Measurements from ENCODE around the gene RBM20. TPM values are rescaled to one million over a fixed set of nuclear protein-coding genes. Genes with fewer than 3 reads are reported as not detected.

Gene RBM20
- total RNA-seq, 1 experiment from 2014 or later: 0.11 TPM

DNA sequence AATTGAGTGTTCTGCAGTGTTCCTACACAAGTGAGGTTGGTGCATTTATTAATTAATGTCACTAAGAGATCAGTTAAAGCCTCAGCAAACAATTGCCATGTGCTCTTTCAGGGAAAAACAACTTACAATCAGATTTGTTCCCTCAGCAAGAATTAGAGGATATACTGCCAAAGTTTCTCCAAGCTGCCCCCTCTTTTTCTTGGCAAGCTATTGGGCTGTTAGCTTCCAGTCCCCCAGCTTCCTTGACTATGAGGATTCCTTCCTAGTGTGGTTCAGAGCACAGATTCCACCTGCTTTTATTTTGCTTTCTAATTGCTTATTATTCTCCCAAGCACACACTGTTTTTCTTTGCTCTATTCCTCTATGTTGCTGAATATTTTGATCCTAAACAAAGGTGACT lies 112.7 kb downstream of the RBM20 start:
- H3K4me1 ChIP-seq (replicated peaks; ENCODE audit: insufficient read depth): no peaks in the 10 kb centered on the region
- no peak for DNase-seq
- no peaks in the 10 kb centered on the region for H3K27me3 ChIP-seq (ENCODE audit: insufficient read depth, low read depth)
- no peak overlapping the region for H3K4me3 ChIP-seq
- H3K9me2 ChIP-seq (ENCODE audit: insufficient read depth): no peaks in the 10 kb centered on the region
- H3K27ac ChIP-seq: no peak overlapping the region
- no peak overlapping the region for H2AFZ ChIP-seq
- no peak for TF ChIP-seq EZH2 (IDR thresholded peaks at IDR 0.05; ENCODE audit: low read depth)
- TF ChIP-seq, protein P1, sequence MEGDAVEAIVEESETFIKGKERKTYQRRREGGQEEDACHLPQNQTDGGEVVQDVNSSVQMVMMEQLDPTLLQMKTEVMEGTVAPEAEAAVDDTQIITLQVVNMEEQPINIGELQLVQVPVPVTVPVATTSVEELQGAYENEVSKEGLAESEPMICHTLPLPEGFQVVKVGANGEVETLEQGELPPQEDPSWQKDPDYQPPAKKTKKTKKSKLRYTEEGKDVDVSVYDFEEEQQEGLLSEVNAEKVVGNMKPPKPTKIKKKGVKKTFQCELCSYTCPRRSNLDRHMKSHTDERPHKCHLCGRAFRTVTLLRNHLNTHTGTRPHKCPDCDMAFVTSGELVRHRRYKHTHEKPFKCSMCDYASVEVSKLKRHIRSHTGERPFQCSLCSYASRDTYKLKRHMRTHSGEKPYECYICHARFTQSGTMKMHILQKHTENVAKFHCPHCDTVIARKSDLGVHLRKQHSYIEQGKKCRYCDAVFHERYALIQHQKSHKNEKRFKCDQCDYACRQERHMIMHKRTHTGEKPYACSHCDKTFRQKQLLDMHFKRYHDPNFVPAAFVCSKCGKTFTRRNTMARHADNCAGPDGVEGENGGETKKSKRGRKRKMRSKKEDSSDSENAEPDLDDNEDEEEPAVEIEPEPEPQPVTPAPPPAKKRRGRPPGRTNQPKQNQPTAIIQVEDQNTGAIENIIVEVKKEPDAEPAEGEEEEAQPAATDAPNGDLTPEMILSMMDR (conservative IDR thresholded peaks at IDR 0.05): no peak
- no TSS peak for BruUV-seq (replicated peaks)
- CTCF ChIA-PET: no interaction called here
- intact Hi-C loops (cut with micrococcal nuclease; ENCODE audit: unreplicated experiment): no loop called here
- H3K36me3 ChIP-seq (ENCODE audit: low read depth): no peaks in the 10 kb centered on the region
- H3K79me2 ChIP-seq (ENCODE audit: low read depth): no peaks in the 10 kb centered on the region
- POLR2A ChIA-PET (ENCODE audit: unreplicated experiment): interaction anchor here (0.7 kb wide), 1 partner anchor 162 kb away, joined by 4 read pairs; no protein-coding TSS in a partner anchor
- no peak overlapping the region for H3K4me2 ChIP-seq
- H3K9me3 ChIP-seq (ENCODE audit: insufficient read depth, low read depth): no peaks in the 10 kb centered on the region
- H4K20me1 ChIP-seq (ENCODE audit: insufficient read depth): no peaks in the 10 kb centered on the region
- no peaks in the 10 kb centered on the region for H3F3A ChIP-seq (ENCODE audit: insufficient read depth, low read depth)

DNA sequence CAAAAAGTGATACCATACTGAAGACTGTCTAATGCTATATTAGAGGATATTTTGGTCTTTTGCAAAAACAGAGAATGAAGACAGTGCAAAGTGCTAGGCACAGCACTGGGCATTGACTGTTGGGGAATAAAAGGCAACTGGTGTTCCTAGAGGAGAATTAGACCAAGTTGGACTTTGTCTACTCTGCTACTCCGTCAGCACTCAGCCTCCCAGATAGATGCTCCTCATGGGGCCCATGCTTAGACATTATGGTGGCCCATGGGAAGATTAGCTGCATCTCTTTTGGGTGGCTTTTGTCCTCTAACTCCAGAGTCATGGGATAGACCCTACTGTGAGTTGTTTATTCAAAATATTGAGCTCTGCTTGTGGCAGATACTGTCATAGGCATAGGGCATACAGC lies 113.5 kb downstream of the RBM20 start:
- BruUV-seq (replicated peaks): no TSS peak
- Histone ChIP-seq H3K79me2 (ENCODE audit: low read depth) (no peaks in the 10 kb centered on the region), H3K4me2 (no peak overlapping the region), H3K4me1 (replicated peaks; ENCODE audit: insufficient read depth) (no peaks in the 10 kb centered on the region), H3K9me3 (ENCODE audit: insufficient read depth, low read depth) (no peaks in the 10 kb centered on the region), H3F3A (ENCODE audit: insufficient read depth, low read depth) (no peaks in the 10 kb centered on the region), H2AFZ (no peak overlapping the region), H3K27me3 (ENCODE audit: insufficient read depth, low read depth) (no peaks in the 10 kb centered on the region), H3K36me3 (ENCODE audit: low read depth) (no peaks in the 10 kb centered on the region), H3K27ac (no peak overlapping the region), H3K9me2 (ENCODE audit: insufficient read depth) (no peaks in the 10 kb centered on the region), H4K20me1 (ENCODE audit: insufficient read depth) (no peaks in the 10 kb centered on the region), H3K4me3 (no peak overlapping the region)
- no peak for DNase-seq
- POLR2A ChIA-PET (ENCODE audit: unreplicated experiment): no interaction called here
- TF ChIP-seq, protein P1 (conservative IDR thresholded peaks at IDR 0.05): no peak
- no peak for TF ChIP-seq EZH2 (IDR thresholded peaks at IDR 0.05; ENCODE audit: low read depth)
- CTCF ChIA-PET: no interaction called here
- intact Hi-C loops (cut with micrococcal nuclease; ENCODE audit: unreplicated experiment): no loop called here

DNA sequence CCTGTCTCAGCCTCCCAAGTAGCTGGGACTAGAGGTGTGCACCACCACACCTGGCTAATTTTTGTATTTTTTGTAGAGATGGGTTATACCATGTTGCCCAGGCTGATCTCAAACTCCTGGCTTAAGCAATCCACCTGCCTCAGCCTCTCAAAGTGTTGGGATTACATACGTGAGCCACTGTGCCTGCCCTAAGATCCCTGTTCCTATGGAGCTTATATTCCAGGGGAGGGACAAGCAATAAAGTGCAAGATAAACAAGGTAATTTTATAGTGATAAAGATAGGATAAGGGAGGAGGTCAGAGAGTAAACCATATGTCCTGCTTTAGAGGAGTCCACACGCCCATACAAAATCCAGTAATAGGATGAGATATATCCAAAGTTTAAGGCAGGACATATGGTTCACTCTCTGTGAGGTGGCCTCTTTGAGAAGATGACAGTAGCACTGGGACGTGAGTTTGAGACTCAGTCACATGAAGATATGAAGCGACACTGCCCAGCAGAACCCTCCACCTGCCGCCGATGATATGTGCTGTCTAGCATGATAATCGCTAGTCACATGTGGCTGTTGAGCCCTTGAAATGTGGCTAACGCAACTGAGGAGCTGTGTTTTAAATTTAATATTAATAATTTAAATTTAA lies 114.1 kb downstream of the RBM20 start:
- no peak overlapping the region for H2AFZ ChIP-seq
- intact Hi-C loops (cut with micrococcal nuclease; ENCODE audit: unreplicated experiment): no loop called here

More for the DNA sequence above, 114.1 kb downstream of the RBM20 start:
- ChIA-PET POLR2A (ENCODE audit: unreplicated experiment) (no interaction called here), CTCF (no interaction called here)
- DNase-seq: no peak
- H3K79me2 ChIP-seq (ENCODE audit: low read depth): no peaks in the 10 kb centered on the region
- H4K20me1 ChIP-seq (ENCODE audit: insufficient read depth): no peaks in the 10 kb centered on the region
- H3K4me1 ChIP-seq (replicated peaks; ENCODE audit: insufficient read depth): no peaks in the 10 kb centered on the region
- H3K27ac ChIP-seq: no peak overlapping the region
- no peaks in the 10 kb centered on the region for H3K36me3 ChIP-seq (ENCODE audit: low read depth)
- H3K9me2 ChIP-seq (ENCODE audit: insufficient read depth): no peaks in the 10 kb centered on the region
- no peak for TF ChIP-seq EZH2 (IDR thresholded peaks at IDR 0.05; ENCODE audit: low read depth)
- TF ChIP-seq, protein P1 (conservative IDR thresholded peaks at IDR 0.05): no peak
- H3K4me3 ChIP-seq: no peak overlapping the region
- no peaks in the 10 kb centered on the region for H3K27me3 ChIP-seq (ENCODE audit: insufficient read depth, low read depth)
- no peaks in the 10 kb centered on the region for H3F3A ChIP-seq (ENCODE audit: insufficient read depth, low read depth)
- BruUV-seq (replicated peaks): no TSS peak
- no peak overlapping the region for H3K4me2 ChIP-seq
- H3K9me3 ChIP-seq (ENCODE audit: insufficient read depth, low read depth): no peaks in the 10 kb centered on the region

Measured in PC-9 (cell line).